ENCODE data around the gene AGFG2.

The AGFG2 gene

DNA sequence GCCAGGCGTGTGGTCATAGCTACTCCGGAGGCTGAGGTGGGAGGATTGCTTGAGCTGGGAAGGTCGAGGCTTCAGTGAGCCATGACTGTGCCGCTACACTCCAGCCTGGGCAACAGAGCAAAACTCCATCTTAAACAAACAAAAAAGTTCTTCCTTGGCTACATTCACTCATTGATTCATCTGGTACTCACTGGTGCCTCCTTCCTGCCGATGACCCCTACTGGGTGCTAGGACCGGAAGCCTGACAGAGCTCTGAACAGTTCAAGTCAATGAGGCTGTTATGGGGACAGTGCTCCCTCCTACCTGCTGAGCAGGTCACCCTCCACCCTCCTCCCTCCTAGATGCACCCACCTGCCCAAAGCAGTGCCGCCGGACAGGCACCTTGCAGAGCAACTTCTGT is 68.1 kb downstream of the AGFG2 start:
- H3K9me3 ChIP-seq (ENCODE audit: control insufficient read depth, insufficient read depth, low read depth, low read length): no peaks in the 10 kb centered on the region
- H3K27ac ChIP-seq (ENCODE audit: extremely low read depth, low read depth, low read length): no peak overlapping the region
- TF ChIP-seq ZNF341 (tag by site-specific recombination; IDR thresholded peaks at IDR 0.05; ENCODE audit: low read depth) (peak; percentile 71), ZNF169 (tag by site-specific recombination; IDR thresholded peaks at IDR 0.05) (no peak)
- no peak overlapping the region for H3K4me3 ChIP-seq (ENCODE audit: low read depth, low read length)
- peaks cover 16% of the 10 kb centered on the region for H3K4me1 ChIP-seq (ENCODE audit: control insufficient read depth, insufficient read depth, low read length)
- CTCF ChIA-PET: interaction anchor here (0.6 to 1.0 kb wide), 2 partner anchors 21 to 469 kb away, joined by 3 read pairs; partner anchors contain the start of genes FBXO24 and LRCH4
- H3K36me3 ChIP-seq (ENCODE audit: control insufficient read depth in 2 of 2, insufficient read depth in 1 of 2, low read length in 2 of 2): peaks cover 0 to 3% of the 10 kb centered on the region in 2 experiments; a peak in 1 of 3 replicates
- POLR2A ChIA-PET: interaction anchor here (3.3 kb wide), 1 partner anchor 21 kb away, joined by 15 read pairs; the partner anchor contains the start of genes FBXO24 and LRCH4

GRCh38 chr7:100609958-100610357 is 71.0 kb downstream of the AGFG2 start:
- TF ChIP-seq HOXD13 (CRISPR knock-in tag; IDR thresholded peaks at IDR 0.05; ENCODE audit: borderline replicate concordance): no peak
- no peak for TF ChIP-seq ZNF664 (tag by site-specific recombination; IDR thresholded peaks at IDR 0.05)
- TF ChIP-seq WT1 (tag by site-specific recombination; IDR thresholded peaks at IDR 0.05): no peak
- no peak for TF ChIP-seq ZNF660 (tag by site-specific recombination; IDR thresholded peaks at IDR 0.05)
- no peak for TF ChIP-seq ZNF792 (tag by site-specific recombination; IDR thresholded peaks at IDR 0.05)
- TF ChIP-seq ZNF324 (tag by site-specific recombination; IDR thresholded peaks at IDR 0.05): no peak
- no peak for TF ChIP-seq ZNF155 (tag by site-specific recombination; IDR thresholded peaks at IDR 0.05)
- TF ChIP-seq ZBTB17 (tag by site-specific recombination; IDR thresholded peaks at IDR 0.05): no peak
- TF ChIP-seq SP2 (tag by site-specific recombination; IDR thresholded peaks at IDR 0.05): no peak
- TF ChIP-seq ZNF202 (tag by site-specific recombination; IDR thresholded peaks at IDR 0.05; ENCODE audit: borderline replicate concordance): no peak
- TF ChIP-seq, protein P1, sequence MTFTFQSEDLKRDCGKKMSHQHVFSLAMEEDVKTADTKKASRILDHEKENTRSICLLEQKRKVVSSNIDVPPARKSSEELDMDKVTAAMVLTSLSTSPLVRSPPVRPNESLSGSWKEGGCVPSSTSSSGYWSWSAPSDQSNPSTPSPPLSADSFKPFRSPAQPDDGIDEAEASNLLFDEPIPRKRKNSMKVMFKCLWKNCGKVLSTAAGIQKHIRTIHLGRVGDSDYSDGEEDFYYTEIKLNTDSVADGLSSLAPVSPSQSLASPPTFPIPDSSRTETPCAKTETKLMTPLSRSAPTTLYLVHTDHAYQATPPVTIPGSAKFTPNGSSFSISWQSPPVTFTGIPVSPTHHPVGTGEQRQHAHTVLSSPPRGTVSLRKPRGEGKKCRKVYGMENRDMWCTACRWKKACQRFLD (tag by site-specific recombination; IDR thresholded peaks at IDR 0.05): no peak
- TF ChIP-seq, protein P2, sequence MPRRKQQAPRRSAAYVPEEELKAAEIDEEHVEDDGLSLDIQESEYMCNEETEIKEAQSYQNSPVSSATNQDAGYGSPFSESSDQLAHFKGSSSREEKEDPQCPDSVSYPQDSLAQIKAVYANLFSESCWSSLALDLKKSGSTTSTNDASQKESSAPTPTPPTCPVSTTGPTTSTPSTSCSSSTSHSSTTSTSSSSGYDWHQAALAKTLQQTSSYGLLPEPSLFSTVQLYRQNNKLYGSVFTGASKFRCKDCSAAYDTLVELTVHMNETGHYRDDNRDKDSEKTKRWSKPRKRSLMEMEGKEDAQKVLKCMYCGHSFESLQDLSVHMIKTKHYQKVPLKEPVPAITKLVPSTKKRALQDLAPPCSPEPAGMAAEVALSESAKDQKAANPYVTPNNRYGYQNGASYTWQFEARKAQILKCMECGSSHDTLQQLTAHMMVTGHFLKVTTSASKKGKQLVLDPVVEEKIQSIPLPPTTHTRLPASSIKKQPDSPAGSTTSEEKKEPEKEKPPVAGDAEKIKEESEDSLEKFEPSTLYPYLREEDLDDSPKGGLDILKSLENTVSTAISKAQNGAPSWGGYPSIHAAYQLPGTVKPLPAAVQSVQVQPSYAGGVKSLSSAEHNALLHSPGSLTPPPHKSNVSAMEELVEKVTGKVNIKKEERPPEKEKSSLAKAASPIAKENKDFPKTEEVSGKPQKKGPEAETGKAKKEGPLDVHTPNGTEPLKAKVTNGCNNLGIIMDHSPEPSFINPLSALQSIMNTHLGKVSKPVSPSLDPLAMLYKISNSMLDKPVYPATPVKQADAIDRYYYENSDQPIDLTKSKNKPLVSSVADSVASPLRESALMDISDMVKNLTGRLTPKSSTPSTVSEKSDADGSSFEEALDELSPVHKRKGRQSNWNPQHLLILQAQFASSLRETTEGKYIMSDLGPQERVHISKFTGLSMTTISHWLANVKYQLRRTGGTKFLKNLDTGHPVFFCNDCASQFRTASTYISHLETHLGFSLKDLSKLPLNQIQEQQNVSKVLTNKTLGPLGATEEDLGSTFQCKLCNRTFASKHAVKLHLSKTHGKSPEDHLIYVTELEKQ (tag by site-specific recombination; IDR thresholded peaks at IDR 0.05; ENCODE audit: borderline replicate concordance): no peak
- no peak for TF ChIP-seq ZNF311 (tag by site-specific recombination; IDR thresholded peaks at IDR 0.05; ENCODE audit: borderline replicate concordance)
- no peak for TF ChIP-seq ZNF658 (tag by site-specific recombination; IDR thresholded peaks at IDR 0.05)
- TF ChIP-seq ZNF223 (tag by site-specific recombination; IDR thresholded peaks at IDR 0.05): no peak
- TF ChIP-seq ZNF707 (tag by site-specific recombination; IDR thresholded peaks at IDR 0.05): no peak
- no peak for TF ChIP-seq ZNF391 (tag by site-specific recombination; IDR thresholded peaks at IDR 0.05; ENCODE audit: borderline replicate concordance, low read depth)
- TF ChIP-seq ZNF560 (tag by site-specific recombination; IDR thresholded peaks at IDR 0.05; ENCODE audit: borderline replicate concordance): no peak
- no peak for TF ChIP-seq ZNF585B (tag by site-specific recombination; IDR thresholded peaks at IDR 0.05)
- TF ChIP-seq BCL6B (tag by site-specific recombination; IDR thresholded peaks at IDR 0.05): no peak
- POLR2A ChIA-PET: interaction anchor here (1.9 to 7.4 kb wide), 2 partner anchors 25 to 96 kb away, joined by 7 to 91 read pairs; partner anchors contain the start of genes FBXO24, LRCH4 and POP7
- peaks cover 0 to 3% of the 10 kb centered on the region in 2 experiments; a peak in 1 of 3 replicates for H3K36me3 ChIP-seq (ENCODE audit: control insufficient read depth in 2 of 2, insufficient read depth in 1 of 2, low read length in 2 of 2)
- CTCF ChIA-PET: no interaction called here
- no peaks in the 10 kb centered on the region for H3K9me3 ChIP-seq (ENCODE audit: control insufficient read depth, insufficient read depth, low read depth, low read length)
- no peak overlapping the region for H3K27ac ChIP-seq (ENCODE audit: extremely low read depth, low read depth, low read length)
- H3K4me3 ChIP-seq (ENCODE audit: low read depth, low read length): no peak overlapping the region
- H3K4me1 ChIP-seq (ENCODE audit: control insufficient read depth, insufficient read depth, low read length): no peaks in the 10 kb centered on the region
